Cardiac fibroblast (primary cell): ENCODE measurements around the gene RHOH.
"Not testable (repeated sequence)": the region's sequence is repeated elsewhere in the genome, so short reads cannot be mapped to it uniquely, and the experiment has no call there.

ENCODE experiments used
- DNase-seq, 2 donors: peaks; one replicate each; pipeline versions ENCODE4 v3.0.0 to v3.0.0-alpha.2; 2010; ENCODE audit warnings: low read depth in 2 of 2
- H3K4me3 ChIP-seq, 2 donors: replicated peaks in 1 of 2; 1 replicate in 1 of 2; 2 replicates in 1 of 2; pipeline ENCODE4 v1.5.1; 2011; ENCODE audit warnings: low read depth in 2 of 2, low read length in 2 of 2, mild to moderate bottlenecking in 2 of 2, moderate library complexity in 1 of 2
- CTCF ChIP-seq: IDR thresholded peaks from one replicate; pipeline ENCODE4 v1.5.1; 2011; ENCODE audit warnings: low read depth, mild to moderate bottlenecking, low read length, inconsistent platforms

Gene RHOH

DNA sequence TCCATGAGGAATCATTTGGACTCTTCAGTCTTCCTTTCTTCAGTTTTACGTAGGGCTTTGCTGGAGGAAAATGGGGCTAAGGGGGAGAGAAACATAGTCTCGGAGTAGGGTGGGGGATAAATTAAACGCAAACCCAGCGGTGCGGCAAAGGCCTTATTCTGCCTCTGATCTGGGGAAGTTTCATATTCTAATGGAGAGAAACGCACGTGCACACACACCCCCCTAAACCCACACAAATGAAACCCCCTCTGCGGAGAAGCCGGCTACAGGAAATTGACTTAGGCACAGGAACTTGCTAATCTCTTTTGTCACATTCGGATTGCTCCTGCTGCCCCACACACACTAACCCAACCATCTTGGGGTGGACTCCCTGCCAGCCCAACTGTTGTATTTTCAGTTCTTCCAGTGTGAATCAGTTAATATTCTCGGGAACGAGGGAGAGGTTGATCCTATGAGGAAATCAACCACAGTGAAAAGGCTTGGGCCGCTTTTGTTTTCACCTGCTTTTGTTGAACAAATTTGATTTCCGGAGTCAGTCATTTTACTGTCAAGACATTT lies at the start of gene RHOH:
RHOH (plus strand) TSS at position 308 of the 558 bp plus-strand sequence. CDS start 46,356 bp downstream, outside the sequence.
- DNase-seq, result no peak
- no peak for TF ChIP-seq CTCF
- no peak within 1 kb of the TSS for H3K4me3 ChIP-seq

DNA sequence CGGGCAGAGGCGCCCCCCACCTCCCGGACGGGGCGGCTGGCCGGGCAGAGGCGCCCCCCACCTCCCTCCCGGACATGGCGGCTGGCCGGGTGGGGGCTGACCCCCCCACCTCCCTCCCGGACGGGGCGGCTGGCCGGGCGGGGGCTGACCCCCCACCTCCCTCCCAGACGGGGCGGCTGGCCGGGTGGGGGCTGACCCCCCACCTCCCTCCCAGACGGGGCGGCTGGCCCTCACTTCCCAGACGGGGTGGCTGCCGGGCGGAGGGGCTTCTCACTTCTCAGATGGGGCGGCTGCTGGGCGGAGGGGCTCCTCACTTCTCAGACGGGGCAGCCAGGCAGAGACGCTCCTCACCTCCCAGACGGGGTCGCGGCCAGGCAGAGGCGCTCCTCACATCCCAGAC lies 49.3 kb upstream of the RHOH start:
- DNase-seq, result not testable (repeated sequence)

DNA sequence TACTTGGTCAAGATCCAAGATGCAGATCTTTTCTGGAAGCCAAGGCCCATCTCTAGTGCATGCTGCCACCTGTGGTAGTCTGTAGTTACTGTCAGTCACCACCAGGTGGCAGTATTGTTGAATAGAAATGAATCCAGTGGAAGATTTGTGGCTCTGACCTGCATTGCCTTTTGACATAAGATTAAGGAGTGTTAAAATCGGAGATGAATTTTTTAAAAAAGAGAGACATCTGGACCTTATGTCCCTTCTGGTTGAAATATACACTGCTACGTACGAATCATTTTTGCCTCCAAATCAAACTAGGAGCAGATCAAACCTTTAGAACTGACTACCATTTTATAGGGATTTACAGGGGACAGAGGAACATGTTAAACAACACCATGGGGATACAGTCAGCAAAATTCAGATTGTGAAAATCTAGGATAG lies 46.9 kb upstream of the RHOH start:
- DNase-seq, result peak; percentile 78 to 88
- peak; percentile 68 for TF ChIP-seq CTCF

More for the DNA sequence above, 49.3 kb upstream of the RHOH start:
- not testable (repeated sequence) for H3K4me3 ChIP-seq

GRCh38 chr4:40150932-40151331 lies 45.9 kb upstream of the RHOH start:
- no peak for DNase-seq
- H3K4me3 ChIP-seq, result no peak overlapping the region
- TF ChIP-seq CTCF, result no peak

More for the DNA sequence above, 46.9 kb upstream of the RHOH start:
- no peak overlapping the region for H3K4me3 ChIP-seq

GRCh38 chr4:40152637-40153036 lies 44.2 kb upstream of the RHOH start:
- no peak overlapping the region for H3K4me3 ChIP-seq
- TF ChIP-seq CTCF, result no peak
- no peak for DNase-seq

GRCh38 chr4:40157436-40157835 lies 39.4 kb upstream of the RHOH start:
- no peak for DNase-seq
- H3K4me3 ChIP-seq, result no peak overlapping the region
- no peak for TF ChIP-seq CTCF

- H3K4me3 ChIP-seq, result no peak overlapping the region
- DNase-seq, result no peak
- TF ChIP-seq CTCF, result no peak
These were observed 36.6 kb upstream of the RHOH start for GRCh38 chr4:40160258-40160657.
